Measurements from ENCODE around the gene CCDC159.
A peak's percentile ranks its signal among the peaks of the same experiment; 100 is the strongest.
"Not testable (repeated sequence)": the region's sequence is repeated elsewhere in the genome, so short reads cannot be mapped to it uniquely, and the experiment has no call there.

Gene CCDC159

DNA sequence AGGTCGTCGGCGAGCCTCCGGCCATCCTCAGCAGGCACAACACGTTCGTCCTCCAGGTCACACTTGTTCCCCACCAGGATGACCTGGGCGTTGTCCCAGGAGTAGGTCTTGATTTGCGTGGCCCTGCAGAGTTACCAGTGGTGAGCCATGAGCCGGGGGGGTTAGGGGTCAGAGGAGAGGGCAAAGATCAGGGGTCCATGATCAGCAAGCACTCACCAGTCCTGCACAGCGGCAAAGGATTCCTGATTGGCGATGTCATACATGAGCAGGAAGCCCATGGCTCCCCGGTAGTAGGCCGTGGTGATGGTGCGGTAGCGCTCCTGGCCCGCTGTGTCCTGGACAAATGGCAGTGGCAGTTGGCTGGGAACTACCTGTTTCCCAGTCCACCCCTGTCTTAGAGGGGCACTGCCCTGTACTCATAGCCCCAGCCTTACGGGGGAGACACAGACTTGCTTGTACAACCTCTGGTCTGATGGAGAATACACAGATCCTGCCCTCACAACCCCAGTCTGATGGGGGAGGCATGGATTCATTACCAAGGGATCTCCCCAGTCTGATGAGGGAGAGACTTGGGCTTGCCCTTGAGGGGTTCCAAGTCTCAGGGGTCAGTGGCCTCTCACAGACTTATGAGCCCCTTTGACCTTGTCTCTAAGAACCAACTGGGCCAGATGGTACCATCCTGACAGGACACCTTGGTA, 10.7 kb upstream of the CCDC159 start:
- H3K4me3 ChIP-seq (ENCODE audit: low read length) = no peak overlapping the region
- DNase-seq (ENCODE audit: low read depth, low spot score) = no peak

DNA sequence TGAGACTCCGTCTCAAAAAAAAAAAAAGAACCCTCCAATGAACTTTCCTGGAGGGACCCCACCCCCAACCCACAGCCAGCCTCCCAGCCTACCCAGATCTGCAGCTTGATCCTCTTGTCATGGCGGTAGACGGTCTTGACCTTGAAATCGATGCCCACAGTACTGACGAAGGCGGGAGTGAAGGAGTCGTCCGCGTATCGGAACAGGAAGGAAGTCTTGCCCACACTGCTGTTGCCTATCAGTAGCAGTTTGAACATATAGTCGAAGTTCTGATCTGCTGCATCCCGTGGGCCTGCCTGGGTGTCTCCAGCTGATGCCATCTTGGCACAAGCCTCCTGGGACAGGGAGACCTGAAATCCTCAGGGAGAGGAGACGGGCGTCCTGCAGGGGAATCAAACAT, 9.2 kb upstream of the CCDC159 start:
- DNase-seq (ENCODE audit: low read depth, low spot score) = no peak

DNA sequence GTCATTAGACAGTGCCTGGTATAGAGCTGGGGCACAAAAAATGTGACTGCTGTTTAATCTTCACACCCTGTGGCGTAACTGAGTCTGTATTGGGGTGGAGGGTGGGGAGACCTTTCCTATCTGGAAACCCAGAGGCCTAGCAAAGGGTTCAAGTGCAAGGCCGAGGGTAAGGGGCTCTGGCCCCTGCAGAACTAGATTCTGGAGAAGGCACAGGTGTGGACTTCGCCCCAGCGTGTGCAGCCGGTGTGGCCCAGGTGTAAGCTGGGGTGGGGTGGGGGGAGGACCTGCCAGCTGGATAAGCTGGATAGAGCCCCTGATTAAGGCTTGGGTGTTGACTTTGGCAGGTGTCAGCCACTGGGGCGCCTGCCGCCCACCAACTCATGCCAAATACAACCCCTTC, 8.2 kb upstream of the CCDC159 start:
- no peak overlapping the region for H3K4me3 ChIP-seq (ENCODE audit: low read length)
- no peak for DNase-seq (ENCODE audit: low read depth, low spot score)

More for the DNA sequence above, 9.2 kb upstream of the CCDC159 start:
- H3K4me3 ChIP-seq (ENCODE audit: low read length) = no peak overlapping the region

DNA sequence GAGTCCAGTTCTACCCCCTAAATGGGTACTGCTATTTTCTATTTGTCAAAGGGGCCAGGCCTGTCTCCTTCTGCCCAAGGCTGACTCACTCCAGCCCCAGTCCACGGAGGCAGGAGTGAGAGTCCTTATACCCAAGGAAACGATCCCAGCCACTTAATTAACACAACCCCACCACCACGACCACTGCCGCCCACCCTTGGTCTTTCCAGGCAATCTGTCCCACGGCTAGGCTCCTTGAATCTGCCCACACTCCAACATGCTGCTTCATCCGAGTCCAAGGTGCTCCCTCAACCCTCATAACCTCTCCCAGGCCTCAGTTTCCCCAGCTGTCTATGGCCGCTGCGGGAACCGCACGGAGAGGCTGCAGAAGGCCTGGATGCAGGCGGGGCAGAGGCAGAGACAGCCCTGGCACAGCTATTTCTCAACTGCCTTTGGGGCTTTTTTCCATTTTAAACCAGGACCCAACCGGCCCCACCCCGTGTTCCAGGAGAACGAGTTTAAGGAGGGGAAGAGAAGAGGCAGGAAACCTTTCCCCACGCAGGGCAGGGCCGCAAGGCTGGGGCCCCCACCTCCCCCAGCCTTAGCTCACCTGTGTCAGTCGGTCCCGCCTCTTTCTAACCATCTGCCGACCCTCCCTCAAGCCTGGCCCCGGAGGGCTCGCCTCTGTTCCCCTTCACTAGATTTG, 7.6 kb upstream of the CCDC159 start:
- DNase-seq (ENCODE audit: low read depth, low spot score) = no peak
- H3K4me3 ChIP-seq (ENCODE audit: low read length) = peak overlapping the region; percentile 59

DNA sequence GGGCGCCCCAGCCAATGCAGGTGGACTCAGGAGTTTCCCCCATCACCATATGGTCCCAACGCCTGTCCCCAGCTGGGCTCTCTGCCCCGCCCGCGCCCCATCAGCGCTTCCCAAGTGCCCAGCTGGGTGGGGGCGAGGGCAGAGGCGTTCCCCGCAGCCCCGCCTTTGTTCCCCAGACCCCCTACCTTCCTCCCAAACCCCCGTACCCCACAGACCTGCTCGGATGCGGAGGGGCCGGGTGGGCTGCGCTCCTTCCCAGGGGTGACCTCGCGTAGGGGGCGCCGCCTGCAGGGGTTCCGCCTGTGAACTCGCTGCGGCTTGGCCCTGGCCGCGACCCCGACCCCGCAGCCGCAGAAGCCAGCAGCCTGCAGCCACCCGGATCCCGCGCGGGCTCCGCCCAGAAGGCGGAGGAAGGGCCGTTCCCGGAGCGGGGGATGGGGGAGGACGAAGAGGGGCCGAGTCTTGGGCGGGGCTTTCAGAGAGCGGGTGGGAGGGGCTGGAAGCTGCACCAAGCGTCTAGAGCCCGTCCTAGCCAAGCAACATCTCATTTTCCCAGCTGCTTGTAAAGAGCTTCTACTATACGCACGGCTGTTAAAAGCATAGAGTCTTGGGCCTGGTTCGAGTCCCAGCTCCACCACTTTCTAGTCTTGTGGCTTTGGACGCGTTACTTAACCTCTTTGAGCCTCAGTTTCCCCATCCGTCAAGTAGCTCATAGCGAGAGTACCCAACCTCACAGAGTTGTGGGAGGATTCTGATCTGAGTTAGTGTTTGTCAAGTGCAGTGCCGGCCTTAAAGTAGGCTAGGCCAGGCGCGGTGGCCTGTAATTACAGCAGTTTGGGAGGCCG, 6.8 kb upstream of the CCDC159 start, which contains the start of gene RAB3D:
RAB3D (minus strand) TSS at position 404 of the 845 bp plus-strand sequence. CDS start 2,258 bp downstream, outside the sequence.
- peak within 1 kb of the TSS; percentile 59 for H3K4me3 ChIP-seq (ENCODE audit: low read length)
- peak; percentile 82 for DNase-seq (ENCODE audit: low read depth, low spot score)

DNA sequence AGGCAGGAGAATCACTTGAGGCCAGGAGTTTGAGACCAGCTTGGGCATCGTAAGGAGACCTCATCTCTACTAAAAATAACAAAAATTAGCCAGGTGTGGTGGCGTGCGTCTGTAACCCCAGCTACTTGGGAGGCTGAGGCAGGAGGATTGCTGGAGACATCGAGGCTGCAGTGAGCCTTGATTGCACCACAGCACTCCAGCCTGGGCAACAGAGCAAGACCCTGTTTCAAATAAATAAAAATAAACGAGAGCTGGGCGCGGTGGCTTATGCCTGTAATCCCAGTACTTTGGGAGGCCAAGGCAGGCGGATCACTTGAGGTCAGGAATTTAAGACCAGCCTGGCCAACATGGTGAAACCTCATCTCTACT, 6.2 kb upstream of the CCDC159 start:
- peak overlapping the region; percentile 59 for H3K4me3 ChIP-seq (ENCODE audit: low read length)
- not testable (repeated sequence) for DNase-seq (ENCODE audit: low read depth, low spot score)

DNA sequence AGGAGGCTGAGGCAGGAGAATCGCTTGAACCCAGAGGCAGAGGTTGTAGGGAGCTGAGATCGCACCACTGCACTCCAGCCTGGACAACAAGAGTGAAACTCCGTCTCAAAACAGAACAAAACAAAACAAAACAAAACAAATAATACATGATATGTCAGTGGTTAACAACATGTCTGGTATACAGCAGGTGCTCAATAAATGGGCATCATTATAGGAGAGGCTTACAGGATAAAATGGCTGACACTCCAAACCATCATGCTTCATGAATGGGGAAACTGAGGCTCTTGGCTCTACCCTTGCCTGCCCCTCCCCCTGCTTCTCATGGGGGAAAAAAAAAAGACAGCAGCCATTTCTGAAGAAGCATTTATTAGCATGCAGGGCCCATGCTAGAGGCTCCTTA, 3.9 kb upstream of the CCDC159 start:
- no peak overlapping the region for H3K4me3 ChIP-seq (ENCODE audit: low read length)
- no peak for DNase-seq (ENCODE audit: low read depth, low spot score)

DNA sequence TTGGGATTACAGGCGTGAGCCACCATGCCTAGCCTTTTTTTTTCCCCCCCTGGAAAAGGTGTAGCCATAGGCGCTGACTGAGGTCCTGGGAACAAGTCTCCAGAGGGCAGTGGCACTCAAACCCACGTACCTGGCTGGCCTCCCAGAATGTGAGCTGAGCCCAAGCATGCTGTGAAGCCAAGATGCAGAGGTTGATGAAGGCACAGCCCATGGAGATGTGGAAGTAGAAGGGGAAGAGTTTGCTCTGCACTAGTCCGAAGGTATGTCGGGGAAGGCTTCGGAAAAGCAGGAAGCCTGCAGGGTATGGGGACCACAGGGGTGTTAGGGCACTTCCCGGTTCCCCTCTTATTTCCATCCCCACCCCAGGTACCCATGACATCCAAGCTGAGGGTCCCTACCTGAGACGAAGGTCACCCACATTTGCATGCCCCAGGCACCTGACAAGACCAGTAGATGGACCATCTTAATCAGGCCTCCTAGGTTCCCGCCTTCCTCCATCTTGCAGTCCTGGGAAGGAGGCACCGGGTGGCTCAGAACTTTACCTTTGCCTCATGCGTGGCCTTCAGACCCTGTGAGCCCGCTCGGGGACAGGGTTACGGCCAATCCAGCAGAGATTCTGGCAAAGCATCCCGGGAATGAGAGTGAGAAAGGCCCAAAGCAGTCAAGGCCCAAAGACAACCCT, 1.1 kb upstream of the CCDC159 start:
- H3K4me3 ChIP-seq (ENCODE audit: low read length) = peak overlapping the region; percentile 87
- DNase-seq (ENCODE audit: low read depth, low spot score) = no peak

DNA sequence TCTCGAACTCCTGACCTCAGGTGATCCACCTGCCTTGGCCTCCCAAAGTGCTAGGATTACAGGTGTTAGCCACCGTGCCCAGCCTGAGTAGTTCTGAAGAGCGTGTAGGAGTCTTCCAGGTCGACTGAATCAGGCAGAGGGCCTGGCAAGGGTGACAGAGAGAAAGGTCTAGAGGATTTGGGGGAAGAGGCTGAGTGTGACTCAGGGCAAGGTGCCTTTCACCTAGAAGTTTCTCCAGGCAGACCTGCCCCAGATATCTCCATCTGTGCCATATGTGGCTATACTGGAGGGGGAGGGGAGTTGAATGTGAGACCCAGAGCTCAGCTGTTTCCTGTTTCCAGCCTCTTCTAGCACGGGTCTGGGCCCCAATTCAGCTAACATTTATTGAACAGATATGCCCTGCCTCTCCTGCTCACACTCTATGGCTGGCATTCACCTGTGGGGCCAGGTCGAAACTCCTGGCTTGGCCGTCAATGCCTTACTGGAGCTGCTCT, 1.3 kb downstream of the CCDC159 start:
- DNase-seq (ENCODE audit: low read depth, low spot score) = no peak
- H3K4me3 ChIP-seq (ENCODE audit: low read length) = no peak overlapping the region

DNA sequence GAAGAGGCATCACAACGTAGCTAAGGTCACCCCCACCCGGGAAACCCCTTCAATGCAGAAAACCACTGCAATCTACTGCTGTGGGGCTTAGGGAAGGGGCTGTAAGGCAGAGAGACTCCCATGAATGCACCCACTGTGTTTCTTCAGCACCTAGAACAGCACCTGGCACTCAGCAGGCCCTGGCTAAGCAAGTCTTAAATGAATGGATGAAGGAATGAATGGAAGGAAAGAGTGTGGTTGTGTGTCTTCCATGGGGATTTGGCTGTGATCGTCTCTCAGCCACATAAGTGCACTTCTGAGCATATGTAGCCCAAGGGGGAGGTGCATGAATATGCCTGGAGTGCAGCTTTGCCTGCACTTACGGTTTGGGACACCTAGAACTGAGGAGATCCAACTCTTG, 2.9 kb downstream of the CCDC159 start:
- H3K4me3 ChIP-seq (ENCODE audit: low read length) = no peak overlapping the region

DNA sequence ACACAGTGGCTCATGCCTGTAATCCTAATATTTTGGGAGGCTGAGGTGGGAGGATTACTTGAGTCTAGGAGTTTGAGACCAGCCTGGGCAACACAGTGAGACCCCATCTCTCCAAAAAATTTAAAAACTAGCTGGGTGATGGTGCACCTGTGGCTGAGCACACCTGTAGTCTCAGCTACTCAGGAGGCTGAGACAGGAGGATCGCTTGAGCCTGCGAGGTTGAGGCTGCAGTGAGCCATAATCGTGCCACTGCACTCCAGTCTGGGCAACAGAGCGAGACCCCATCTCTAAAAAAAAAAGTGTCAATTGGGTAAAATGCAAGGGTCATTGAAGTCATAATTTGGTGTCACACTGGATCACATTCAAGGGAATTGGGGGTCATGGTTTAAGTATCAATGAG, 7.8 kb downstream of the CCDC159 start:
- H3K4me3 ChIP-seq (ENCODE audit: low read length); DNase-seq (ENCODE audit: low read depth, low spot score): not testable (repeated sequence)

More for the DNA sequence above, 2.9 kb downstream of the CCDC159 start:
- no peak for DNase-seq (ENCODE audit: low read depth, low spot score)

DNA sequence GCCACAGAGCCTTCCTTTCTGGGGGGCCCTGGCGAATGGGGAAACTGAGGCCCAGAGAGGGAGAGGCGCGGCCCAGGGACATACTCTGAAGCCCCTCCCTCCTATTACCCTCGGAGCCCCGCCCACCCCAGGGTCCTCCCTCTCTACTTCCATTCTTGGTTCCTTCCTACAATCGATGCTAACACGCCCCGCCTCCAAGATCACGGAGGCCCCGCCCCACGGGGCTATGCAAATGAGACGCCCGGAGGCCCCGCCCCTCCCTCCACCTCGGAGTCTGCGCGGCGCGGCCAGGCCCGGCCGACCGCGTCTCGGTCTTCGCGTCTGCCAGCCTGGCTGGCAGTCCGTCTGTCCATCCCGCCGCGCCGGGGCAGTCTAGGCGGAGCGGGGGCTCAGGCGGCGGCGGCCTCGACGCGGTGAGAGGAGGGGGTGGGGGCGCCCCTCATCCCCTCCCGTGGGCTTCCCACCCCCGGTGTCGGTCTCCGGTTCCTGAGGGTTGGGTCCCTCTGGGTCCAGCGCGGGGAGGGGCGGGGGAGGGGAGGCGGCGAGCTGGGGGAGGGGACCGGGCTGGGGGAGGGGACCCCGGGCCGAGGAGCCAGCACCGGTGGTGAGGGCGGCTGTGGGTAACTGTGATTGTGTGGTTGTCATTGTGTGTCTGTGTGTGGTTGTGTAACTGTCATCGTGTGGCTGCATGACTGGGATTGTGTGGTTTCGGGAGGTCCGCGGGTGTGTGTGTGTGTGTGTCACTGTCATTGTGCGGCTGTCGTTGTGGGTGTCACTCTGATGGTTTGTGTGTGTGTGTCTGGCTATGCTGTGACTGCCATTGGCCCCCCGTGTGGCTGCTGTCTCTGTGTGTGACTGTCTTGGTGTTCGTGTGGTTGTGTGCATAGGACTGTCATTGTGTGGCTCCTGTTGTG, 9.1 kb downstream of the CCDC159 start, which contains the start of gene PLPPR2:
PLPPR2 (plus strand) TSS at position 273 of the 914 bp plus-strand sequence. CDS start 2,242 bp downstream, outside the sequence.
- peak; percentile 82 for DNase-seq (ENCODE audit: low read depth, low spot score)
- H3K4me3 ChIP-seq (ENCODE audit: low read length) = peak within 1 kb of the TSS; percentile 50

DNA sequence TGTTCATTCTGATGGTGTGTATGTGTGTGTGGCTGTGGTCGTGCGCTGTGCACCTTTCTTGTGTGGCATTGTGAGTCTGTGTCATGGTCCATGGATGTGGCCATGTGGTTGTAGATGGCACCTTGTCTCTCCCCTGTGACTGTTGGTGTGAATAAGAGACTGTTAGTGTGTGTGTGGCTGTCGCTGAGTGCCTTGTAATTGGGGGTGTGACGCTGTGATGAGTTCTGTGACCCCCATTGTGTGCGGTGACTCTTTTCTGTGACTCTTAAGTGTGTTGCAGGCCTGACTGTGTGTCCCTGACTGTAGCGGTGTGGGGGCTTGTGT, 9.7 kb downstream of the CCDC159 start:
- H3K4me3 ChIP-seq (ENCODE audit: low read length) = peak overlapping the region; percentile 50
- DNase-seq (ENCODE audit: low read depth, low spot score) = no peak

DNA sequence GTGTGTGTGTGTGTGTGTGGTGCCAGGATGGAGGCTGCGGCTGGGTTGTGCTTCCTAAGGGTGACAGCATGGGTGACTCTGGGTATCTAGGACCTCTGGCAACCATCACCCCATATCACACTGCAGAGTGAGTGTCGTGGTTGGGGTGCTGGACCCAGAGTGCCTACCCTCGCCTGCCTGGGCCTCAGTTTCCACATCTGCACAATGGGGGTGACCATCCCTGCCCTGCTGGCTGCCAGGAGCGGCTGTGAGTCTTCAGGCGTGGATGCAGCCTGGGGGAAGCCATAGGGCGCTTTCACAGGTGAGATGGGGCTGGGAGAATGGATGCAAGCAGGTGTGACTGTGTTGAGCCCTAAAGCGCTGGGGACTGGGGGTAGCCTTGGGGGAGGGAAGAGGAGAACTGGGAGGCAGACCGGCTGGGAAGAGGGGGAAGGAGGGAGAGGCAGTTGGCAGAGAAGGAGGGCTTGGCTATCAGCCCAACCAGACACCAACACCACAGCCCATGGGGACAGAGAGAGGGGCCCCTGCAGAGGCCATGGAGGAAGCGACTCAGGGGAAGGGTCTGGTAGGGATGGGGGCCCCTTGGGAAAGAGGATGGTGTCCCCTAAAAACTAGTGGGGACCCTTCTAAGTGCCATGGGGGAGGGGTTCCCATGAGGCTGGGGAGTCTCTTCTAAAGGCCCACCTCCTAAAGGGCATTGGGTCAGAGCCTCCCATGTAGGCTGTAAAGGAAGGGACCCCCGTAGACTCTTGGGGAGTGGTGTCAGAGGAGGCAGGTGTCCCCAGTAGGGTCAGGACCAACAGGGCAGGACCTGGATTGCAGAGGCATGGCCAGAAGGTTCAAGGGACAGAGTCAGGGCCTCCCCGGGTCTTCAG, 10.6 kb downstream of the CCDC159 start:
- no peak overlapping the region for H3K4me3 ChIP-seq (ENCODE audit: low read length)
- no peak for DNase-seq (ENCODE audit: low read depth, low spot score)

DNA sequence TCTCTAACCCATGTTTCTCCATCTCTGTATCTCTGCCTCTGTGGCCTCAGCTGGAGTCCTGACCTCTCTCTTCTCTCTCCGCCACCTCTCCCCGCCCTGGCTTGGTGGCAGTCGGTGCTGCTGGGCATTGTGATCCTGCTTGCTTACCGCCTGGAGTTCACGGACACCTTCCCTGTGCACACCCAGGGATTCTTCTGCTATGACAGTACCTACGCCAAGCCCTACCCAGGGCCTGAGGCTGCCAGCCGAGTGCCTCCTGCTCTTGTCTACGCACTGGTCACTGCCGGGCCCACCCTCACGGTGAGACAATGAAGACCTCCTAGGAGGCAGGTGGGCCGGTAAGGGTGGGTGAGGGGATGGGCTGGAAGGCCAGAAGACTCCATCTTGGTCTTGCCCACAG, 13.1 kb downstream of the CCDC159 start:
- H3K4me3 ChIP-seq (ENCODE audit: low read length) = no peak overlapping the region
- DNase-seq (ENCODE audit: low read depth, low spot score) = no peak

DNA sequence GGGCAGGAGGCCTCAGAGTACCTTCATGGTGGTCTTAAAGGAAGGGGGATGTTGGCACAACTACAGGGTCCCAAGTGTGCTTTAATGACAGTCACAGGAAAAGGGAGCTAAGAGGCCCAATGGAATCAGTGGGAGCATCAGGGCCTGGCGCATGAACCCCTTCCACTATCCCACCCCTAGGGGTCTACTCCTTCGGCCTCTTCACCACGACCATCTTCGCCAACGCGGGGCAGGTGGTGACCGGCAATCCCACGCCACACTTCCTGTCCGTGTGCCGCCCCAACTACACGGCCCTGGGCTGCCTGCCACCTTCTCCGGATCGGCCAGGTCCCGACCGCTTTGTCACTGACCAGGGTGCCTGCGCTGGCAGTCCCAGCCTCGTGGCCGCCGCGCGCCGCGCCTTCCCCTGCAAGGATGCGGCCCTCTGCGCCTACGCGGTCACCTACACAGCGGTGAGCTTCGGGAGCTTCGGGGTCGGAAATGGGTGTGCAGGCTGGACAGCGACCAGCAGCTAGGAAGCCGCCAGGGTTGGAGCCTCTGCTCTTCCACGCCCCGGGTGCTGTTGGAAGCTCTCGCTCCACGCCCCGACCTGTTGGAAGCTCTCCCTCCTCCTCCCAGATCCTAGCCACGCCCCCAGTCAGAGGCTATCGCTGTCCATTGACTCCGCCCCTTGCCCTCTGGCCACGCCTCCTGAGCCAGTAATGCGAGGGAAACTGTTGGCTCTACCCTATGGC, 14.9 kb downstream of the CCDC159 start:
- no peak overlapping the region for H3K4me3 ChIP-seq (ENCODE audit: low read length)
- DNase-seq (ENCODE audit: low read depth, low spot score) = no peak

Measured in Jurkat, Clone E6-1 (cell line).